NCI-H2107 treated with DMSO at 0.1 percent for 48 hours (cell line): ENCODE results near the gene FOXN3.
"Not testable (repeated sequence)": the region's sequence is repeated elsewhere in the genome, so short reads cannot be mapped to it uniquely, and the experiment has no call there.

Experiments used
- DNase-seq: peaks from one replicate; lab custom pipeline; 2025; ENCODE audit not compliant: unreplicated experiment; lab: John Stamatoyannopoulos, UW

FOXN3 gene

GRCh38 chr14:89178376-89178775 is 238.7 kb downstream of the FOXN3 start:
- DNase-seq: no peak

GRCh38 chr14:89175881-89176799 is 240.9 kb downstream of the FOXN3 start:
- DNase-seq: no peak

- no peak for DNase-seq
Measured at GRCh38 chr14:89171628-89172027, 245.4 kb downstream of the FOXN3 start.

GRCh38 chr14:89171168-89171567 is 245.9 kb downstream of the FOXN3 start:
- DNase-seq: no peak

GRCh38 chr14:89167705-89168104 is 249.3 kb downstream of the FOXN3 start:
- DNase-seq: no peak

- no peak for DNase-seq
Measured at GRCh38 chr14:89166633-89167032, 250.4 kb downstream of the FOXN3 start.

GRCh38 chr14:89165189-89166181 is 251.5 kb downstream of the FOXN3 start:
- DNase-seq: no peak

- DNase-seq: no peak
Measured at GRCh38 chr14:89164168-89165073, 252.6 kb downstream of the FOXN3 start.

GRCh38 chr14:89163031-89163636 is 253.9 kb downstream of the FOXN3 start:
- no peak for DNase-seq

GRCh38 chr14:89162586-89162985 is 254.4 kb downstream of the FOXN3 start:
- DNase-seq: no peak

- DNase-seq: no peak
Measured at GRCh38 chr14:89160437-89160836, 256.6 kb downstream of the FOXN3 start.

- DNase-seq: peak; percentile 9
Measured at GRCh38 chr14:89158701-89159100, 258.3 kb downstream of the FOXN3 start.

GRCh38 chr14:89158104-89158503 is 258.9 kb downstream of the FOXN3 start:
- not testable (repeated sequence) for DNase-seq

GRCh38 chr14:89155491-89155890 is 261.5 kb downstream of the FOXN3 start:
- no peak for DNase-seq

- not testable (repeated sequence) for DNase-seq
Measured at GRCh38 chr14:89151693-89152092, 265.3 kb downstream of the FOXN3 start.

- no peak for DNase-seq
Measured at GRCh38 chr14:89146274-89146673, 270.8 kb downstream of the FOXN3 start.

GRCh38 chr14:89144642-89145041 is 272.4 kb downstream of the FOXN3 start:
- DNase-seq: no peak

- no peak for DNase-seq
Measured at GRCh38 chr14:89144066-89144465, 273.0 kb downstream of the FOXN3 start.

GRCh38 chr14:89143595-89143994 is 273.4 kb downstream of the FOXN3 start:
- no peak for DNase-seq

- DNase-seq: no peak
Measured at GRCh38 chr14:89142366-89142765, 274.7 kb downstream of the FOXN3 start.
